GM23338 (cell line): Measurements from ENCODE around the gene TMEM52.

Experiments
- CREB1 ChIP-seq: fragments of 250-450 bp; sonication (Bioruptor Pico); IDR thresholded peaks from 2 replicates; pipeline ENCODE4 v1.5.0; 2020; ENCODE audit warnings: low read depth, mild to moderate bottlenecking, moderate library complexity
- ETS1 ChIP-seq: IDR thresholded peaks from 2 replicates; pipeline ENCODE4 v1.6.1; 2016; ENCODE audit warnings: antibody characterized with exemption
- EZH2 ChIP-seq: fragments of 200-600 bp; sonication (generic); IDR thresholded peaks from one replicate; pipeline ENCODE4 v1.8.0; 2017; ENCODE audit warnings: antibody characterized with exemption, mild to moderate bottlenecking, low read depth; ENCODE audit not compliant: unreplicated experiment
- EZH2phosphoT487 ChIP-seq: fragments of 200-600 bp; sonication (generic); IDR thresholded peaks from one replicate; pipeline ENCODE4 v1.8.1; 2018; ENCODE audit warnings: antibody characterized with exemption; ENCODE audit not compliant: unreplicated experiment
- JUNB ChIP-seq: IDR thresholded peaks from one replicate; pipeline ENCODE4 v1.6.1; 2016; ENCODE audit warnings: antibody characterized with exemption; ENCODE audit not compliant: unreplicated experiment
- NANOG ChIP-seq: IDR thresholded peaks from 2 replicates; pipeline ENCODE4 v1.6.1; 2016; ENCODE audit warnings: antibody characterized with exemption, borderline replicate concordance
- POLR2AphosphoS5 ChIP-seq: IDR thresholded peaks from 2 replicates; pipeline ENCODE4 v1.6.1; 2016; ENCODE audit warnings: antibody characterized with exemption, low read depth
- REST ChIP-seq: IDR thresholded peaks from one replicate; pipeline ENCODE4 v1.6.1; 2018; ENCODE audit warnings: antibody characterized with exemption; ENCODE audit not compliant: unreplicated experiment
- STAT1 ChIP-seq: IDR thresholded peaks from one replicate; pipeline ENCODE4 v1.6.1; 2016; ENCODE audit warnings: antibody characterized with exemption; ENCODE audit not compliant: unreplicated experiment
- ZNF114 ChIP-seq: fragments of 250-450 bp; sonication (Bioruptor Pico); IDR thresholded peaks from 2 replicates; pipeline ENCODE4 v1.5.0; 2020; ENCODE audit warnings: mild to moderate bottlenecking, moderate library complexity
- ZNF331 ChIP-seq: fragments of 250-450 bp; sonication (Bioruptor Pico); IDR thresholded peaks from 2 replicates; pipeline ENCODE4 v1.5.0; 2020; ENCODE audit warnings: low read depth, mild to moderate bottlenecking, moderate library complexity
- TF ChIP-seq, protein P1 (sequence below), 2 experiments: fragments of 200-600 bp in 1 of 2; sonication (generic) in 1 of 2; conservative IDR thresholded peaks; 2 replicates each; pipeline versions ENCODE4 v1.5.1 to v1.6.1; 2016 to 2017; ENCODE audit warnings: antibody characterized with exemption in 2 of 2, low read depth in 2 of 2, mild to moderate bottlenecking in 2 of 2, moderate library complexity in 1 of 2

DNA sequence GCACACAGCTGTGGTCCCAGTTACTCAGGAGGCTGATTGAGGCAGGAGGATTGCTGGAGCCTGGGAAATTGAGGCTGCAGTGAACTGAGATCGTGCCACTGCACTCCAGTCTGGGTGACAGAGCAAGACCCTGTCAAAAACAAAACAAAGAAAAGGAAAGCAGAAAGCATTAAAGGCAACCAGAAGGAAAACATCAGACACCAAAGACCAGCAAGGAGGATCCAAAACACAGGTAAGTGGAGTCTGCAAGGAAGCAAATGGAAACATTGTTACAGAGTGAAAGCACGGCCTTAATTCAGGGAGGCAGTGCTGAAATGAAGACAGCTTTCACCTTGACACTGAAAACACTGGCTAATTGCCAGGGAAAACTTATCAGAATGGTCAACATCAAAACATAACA is 43.7 kb upstream of the TMEM52 start:
- TF ChIP-seq CREB1 (CRISPR knock-in tag): no peak
- no peak for TF ChIP-seq REST
- no peak for TF ChIP-seq POLR2AphosphoS5
- TF ChIP-seq, protein P1, sequence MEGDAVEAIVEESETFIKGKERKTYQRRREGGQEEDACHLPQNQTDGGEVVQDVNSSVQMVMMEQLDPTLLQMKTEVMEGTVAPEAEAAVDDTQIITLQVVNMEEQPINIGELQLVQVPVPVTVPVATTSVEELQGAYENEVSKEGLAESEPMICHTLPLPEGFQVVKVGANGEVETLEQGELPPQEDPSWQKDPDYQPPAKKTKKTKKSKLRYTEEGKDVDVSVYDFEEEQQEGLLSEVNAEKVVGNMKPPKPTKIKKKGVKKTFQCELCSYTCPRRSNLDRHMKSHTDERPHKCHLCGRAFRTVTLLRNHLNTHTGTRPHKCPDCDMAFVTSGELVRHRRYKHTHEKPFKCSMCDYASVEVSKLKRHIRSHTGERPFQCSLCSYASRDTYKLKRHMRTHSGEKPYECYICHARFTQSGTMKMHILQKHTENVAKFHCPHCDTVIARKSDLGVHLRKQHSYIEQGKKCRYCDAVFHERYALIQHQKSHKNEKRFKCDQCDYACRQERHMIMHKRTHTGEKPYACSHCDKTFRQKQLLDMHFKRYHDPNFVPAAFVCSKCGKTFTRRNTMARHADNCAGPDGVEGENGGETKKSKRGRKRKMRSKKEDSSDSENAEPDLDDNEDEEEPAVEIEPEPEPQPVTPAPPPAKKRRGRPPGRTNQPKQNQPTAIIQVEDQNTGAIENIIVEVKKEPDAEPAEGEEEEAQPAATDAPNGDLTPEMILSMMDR (conservative IDR thresholded peaks at IDR 0.05; ENCODE audit: low read depth in 2 of 2): no peak
- no peak for TF ChIP-seq EZH2
- no peak for TF ChIP-seq JUNB
- no peak for TF ChIP-seq EZH2phosphoT487
- no peak for TF ChIP-seq ETS1
- no peak for TF ChIP-seq ZNF114
- no peak for TF ChIP-seq STAT1
- no peak for TF ChIP-seq NANOG
- no peak for TF ChIP-seq ZNF331 (CRISPR knock-in tag)
